Fibroblast of lung (primary cell): ENCODE results near the gene MBNL2. TPM values are rescaled to one million over a fixed set of nuclear protein-coding genes. Genes with fewer than 3 reads are reported as not detected.

Experiments used
- DNase-seq, 2 donors: peaks; one replicate each; pipeline versions ENCODE4 v3.0.0 to v3.0.0-alpha.2; 2010; ENCODE audit warnings: low read depth in 2 of 2
- H2AFZ ChIP-seq: 2 replicates; pipeline ENCODE4 v1.5.1; 2012; ENCODE audit warnings: low read length, control low read depth, inconsistent platforms
- H3K27ac ChIP-seq: 2 replicates; pipeline ENCODE4 v1.5.1; 2011; ENCODE audit warnings: low read length, control low read depth; ENCODE audit not compliant: insufficient read depth
- H3K27me3 ChIP-seq: 2 replicates; pipeline ENCODE4 v1.5.1; 2011; ENCODE audit warnings: mild to moderate bottlenecking, low read length; ENCODE audit not compliant: control insufficient read depth, insufficient read depth
- H3K36me3 ChIP-seq: 2 replicates; pipeline ENCODE4 v1.5.1; 2011; ENCODE audit warnings: low read length; ENCODE audit not compliant: control insufficient read depth, insufficient read depth
- H3K4me1 ChIP-seq: 2 replicates; pipeline ENCODE4 v1.5.1; 2011; ENCODE audit warnings: low read length; ENCODE audit not compliant: control insufficient read depth, insufficient read depth; ENCODE audit errors: extremely low read depth
- H3K4me2 ChIP-seq: 2 replicates; pipeline ENCODE4 v1.5.1; 2011; ENCODE audit warnings: low read length, control low read depth; ENCODE audit not compliant: insufficient read depth; ENCODE audit errors: extremely low read depth
- H3K4me3 ChIP-seq, 4 experiments: fragments of 200-600 bp in 1 of 4; sonication (generic) in 1 of 4; replicated peaks in 1 of 4; 2 replicates each; pipeline ENCODE4 v1.5.1; 2011 to 2016; ENCODE audit warnings: low read length in 4 of 4, low read depth in 3 of 4, mild to moderate bottlenecking in 3 of 4, control low read depth in 2 of 4, inconsistent platforms in 1 of 4, mixed read lengths in 1 of 4; ENCODE audit not compliant: insufficient read depth in 1 of 4; ENCODE audit errors: control extremely low read depth in 1 of 4
- H3K79me2 ChIP-seq: 2 replicates; pipeline ENCODE4 v1.5.1; 2012; ENCODE audit warnings: mild to moderate bottlenecking, low read length, inconsistent platforms; ENCODE audit not compliant: control insufficient read depth, insufficient read depth
- H3K9ac ChIP-seq: 2 replicates; pipeline ENCODE4 v1.5.1; 2011; ENCODE audit warnings: mild to moderate bottlenecking, low read length, control low read depth; ENCODE audit not compliant: insufficient read depth
- H3K9me3 ChIP-seq: 2 replicates; pipeline ENCODE4 v1.5.1; 2012; ENCODE audit warnings: low read depth, low read length; ENCODE audit not compliant: control insufficient read depth, insufficient read depth
- H4K20me1 ChIP-seq: 2 replicates; pipeline ENCODE4 v1.5.1; 2011; ENCODE audit warnings: low read length; ENCODE audit not compliant: control insufficient read depth, insufficient read depth; ENCODE audit errors: extremely low read depth
- EZH2 ChIP-seq: IDR thresholded peaks from 2 replicates; pipeline ENCODE4 v1.5.1; 2012; ENCODE audit warnings: low read length, control low read depth, mild to moderate bottlenecking; ENCODE audit errors: missing control alignments
- polyA plus RNA-seq, 2 donors: library from polyadenylated mRNA; depleted of rRNA in 1 of 2; stranded (reverse) in 1 of 2; unstranded in 1 of 2; fragments of >200 nt; gene quantifications; 2 replicates each; pipeline ENCODE4 v1.2.1, GENCODE V29; 2011 to 2012; ENCODE audit warnings: missing spikeins in 1 of 2
- total RNA-seq: library from RNA; depleted of rRNA; stranded (reverse); fragments of >200 nt; gene quantifications from 2 replicates; pipeline ENCODE4 v1.2.1, GENCODE V29; 2014
- TF ChIP-seq, protein P1 (sequence below), 2 donors: IDR thresholded peaks in 1 of 2; conservative IDR thresholded peaks in 1 of 2; 1 replicate in 1 of 2; 2 replicates in 1 of 2; pipeline ENCODE4 v1.5.1; 2011 to 2012; ENCODE audit warnings: low read length in 2 of 2, control low read depth in 1 of 2, inconsistent platforms in 1 of 2, low read depth in 1 of 2, mild to moderate bottlenecking in 1 of 2

Gene MBNL2
- total and polyA plus RNA-seq, 2 donors (not counting 1 experiment from before 2014, with no cell fraction given), result 48.9 to 61.1 TPM

DNA sequence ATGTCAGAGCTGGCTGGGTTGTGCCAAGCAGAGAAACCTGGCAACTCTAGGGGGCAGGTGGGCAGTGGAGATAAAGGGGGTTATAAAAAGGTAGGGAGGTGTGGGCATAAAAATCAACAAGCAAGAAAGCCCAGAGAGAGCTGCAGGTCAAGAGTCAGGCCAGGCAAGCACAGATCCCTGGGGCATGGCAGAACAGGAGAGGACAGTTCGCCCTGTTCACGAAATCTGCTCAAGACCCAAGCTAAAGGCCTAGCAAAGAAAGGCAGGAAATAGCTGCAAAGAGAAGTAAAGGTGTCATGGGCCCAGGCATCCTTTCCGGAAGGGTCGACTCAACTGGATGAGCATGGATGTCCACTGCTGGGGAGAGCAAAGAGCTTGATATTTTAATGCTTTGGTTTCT, 3.4 kb downstream of the MBNL2 start:
- peak overlapping the region; percentile 73 for H3K27ac ChIP-seq
- peak overlapping the region; percentile 9 for H3K9ac ChIP-seq

DNA sequence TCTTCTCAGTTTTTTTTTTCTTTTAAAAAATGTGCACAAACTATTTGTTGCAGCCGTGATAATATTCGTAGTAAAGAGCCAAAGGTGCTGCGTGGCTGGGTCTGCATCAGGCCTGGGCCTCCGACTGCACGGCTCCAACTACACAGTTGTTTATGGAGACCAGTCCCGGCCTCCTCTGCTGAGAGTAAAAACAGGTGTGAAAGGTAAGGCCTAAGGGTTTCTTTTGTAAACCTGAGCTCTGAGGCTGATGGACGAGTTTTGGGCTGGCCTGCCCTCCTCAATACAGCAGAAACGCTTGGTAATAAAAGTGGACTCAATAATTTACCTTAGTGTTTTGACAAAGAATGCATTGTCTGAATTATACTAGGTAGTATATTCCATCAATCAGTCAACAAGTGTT, 3.9 kb downstream of the MBNL2 start:
- H3K36me3 ChIP-seq, result no peaks in the 10 kb centered on the region

More for the DNA sequence above, 3.4 kb downstream of the MBNL2 start:
- H3K9me3 ChIP-seq, result no peaks in the 10 kb centered on the region
- peak overlapping the region; percentile 46 for H3K4me2 ChIP-seq
- TF ChIP-seq, protein P1, sequence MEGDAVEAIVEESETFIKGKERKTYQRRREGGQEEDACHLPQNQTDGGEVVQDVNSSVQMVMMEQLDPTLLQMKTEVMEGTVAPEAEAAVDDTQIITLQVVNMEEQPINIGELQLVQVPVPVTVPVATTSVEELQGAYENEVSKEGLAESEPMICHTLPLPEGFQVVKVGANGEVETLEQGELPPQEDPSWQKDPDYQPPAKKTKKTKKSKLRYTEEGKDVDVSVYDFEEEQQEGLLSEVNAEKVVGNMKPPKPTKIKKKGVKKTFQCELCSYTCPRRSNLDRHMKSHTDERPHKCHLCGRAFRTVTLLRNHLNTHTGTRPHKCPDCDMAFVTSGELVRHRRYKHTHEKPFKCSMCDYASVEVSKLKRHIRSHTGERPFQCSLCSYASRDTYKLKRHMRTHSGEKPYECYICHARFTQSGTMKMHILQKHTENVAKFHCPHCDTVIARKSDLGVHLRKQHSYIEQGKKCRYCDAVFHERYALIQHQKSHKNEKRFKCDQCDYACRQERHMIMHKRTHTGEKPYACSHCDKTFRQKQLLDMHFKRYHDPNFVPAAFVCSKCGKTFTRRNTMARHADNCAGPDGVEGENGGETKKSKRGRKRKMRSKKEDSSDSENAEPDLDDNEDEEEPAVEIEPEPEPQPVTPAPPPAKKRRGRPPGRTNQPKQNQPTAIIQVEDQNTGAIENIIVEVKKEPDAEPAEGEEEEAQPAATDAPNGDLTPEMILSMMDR (conservative IDR thresholded peaks at IDR 0.05 in 1 of 2, IDR thresholded peaks at IDR 0.05 in 1 of 2; ENCODE audit: low read depth in 1 of 2, low read length in 2 of 2), result no peak
- no peak for TF ChIP-seq EZH2
- peaks cover 79% of the 10 kb centered on the region for H3K79me2 ChIP-seq
- no peaks in the 10 kb centered on the region for H3K36me3 ChIP-seq
- peak overlapping the region; percentile 63 to 98 (median 80) for H3K4me3 ChIP-seq
- H2AFZ ChIP-seq, result no peak overlapping the region
- no peaks in the 10 kb centered on the region for H4K20me1 ChIP-seq
- no peaks in the 10 kb centered on the region for H3K27me3 ChIP-seq
- DNase-seq, result no peak
- H3K4me1 ChIP-seq, result peaks cover 7% of the 10 kb centered on the region

DNA sequence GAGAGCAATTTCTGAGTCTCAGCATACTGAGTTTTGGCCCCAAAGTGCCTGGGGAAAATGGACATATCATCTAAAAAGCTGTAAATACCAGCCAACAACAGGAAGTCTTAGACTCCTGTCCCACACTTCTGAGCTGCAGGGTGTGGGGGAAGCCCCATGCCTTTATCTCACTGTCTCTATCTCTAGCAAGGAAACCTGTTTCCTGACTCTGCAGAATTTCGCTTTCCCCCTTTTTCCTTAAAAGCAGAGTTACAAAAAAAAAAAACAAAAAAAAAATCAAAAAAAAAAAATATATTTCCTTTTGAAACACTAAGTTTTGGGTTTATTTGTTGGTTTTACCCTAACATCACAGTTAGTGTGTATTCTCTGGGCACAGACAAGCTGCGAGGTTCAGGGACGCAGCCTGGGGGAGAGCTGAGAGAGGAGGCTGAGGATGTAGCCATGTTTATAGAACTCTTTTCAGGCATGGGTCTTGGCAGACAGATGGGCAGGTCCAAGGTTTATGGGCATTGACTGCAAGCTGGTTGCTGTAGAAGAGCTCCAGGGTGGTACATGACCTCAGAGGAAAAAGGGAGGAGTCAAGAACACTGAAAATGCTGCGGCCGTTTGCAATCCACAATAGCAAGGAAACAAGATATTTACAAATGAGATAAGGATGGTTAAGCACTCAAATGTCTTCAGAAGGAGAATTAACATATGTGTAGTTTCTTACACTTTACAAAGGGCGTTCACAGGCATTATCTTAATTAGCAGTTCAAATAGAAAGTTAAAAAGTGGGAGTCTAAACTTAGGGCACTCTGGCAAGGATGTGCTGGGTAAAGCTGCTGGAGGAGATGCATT, 4.9 kb downstream of the MBNL2 start:
- Histone ChIP-seq H3K4me1 (peaks cover 13% of the 10 kb centered on the region), H3K4me3 (peak overlapping the region in 2 of 4 experiments; percentile 33 to 98), H3K9me3 (no peaks in the 10 kb centered on the region), H3K4me2 (peak overlapping the region; percentile 26), H3K9ac (no peak overlapping the region), H4K20me1 (no peaks in the 10 kb centered on the region), H2AFZ (no peak overlapping the region), H3K27me3 (no peaks in the 10 kb centered on the region), H3K36me3 (no peaks in the 10 kb centered on the region), H3K27ac (no peak overlapping the region), H3K79me2 (peaks cover 90% of the 10 kb centered on the region)
- TF ChIP-seq, protein P1 (conservative IDR thresholded peaks at IDR 0.05 in 1 of 2, IDR thresholded peaks at IDR 0.05 in 1 of 2; ENCODE audit: low read depth in 1 of 2, low read length in 2 of 2), result no peak
- TF ChIP-seq EZH2, result no peak
- no peak for DNase-seq

More for the DNA sequence above, 3.9 kb downstream of the MBNL2 start:
- Histone ChIP-seq H3K27ac (peak overlapping the region; percentile 73), H3K4me2 (peak overlapping the region; percentile 46), H3K79me2 (peaks cover 83% of the 10 kb centered on the region), H4K20me1 (no peaks in the 10 kb centered on the region), H3K27me3 (no peaks in the 10 kb centered on the region), H2AFZ (no peak overlapping the region), H3K4me1 (peaks cover 7% of the 10 kb centered on the region), H3K4me3 (peak overlapping the region; percentile 16 to 98 (median 80)), H3K9me3 (no peaks in the 10 kb centered on the region), H3K9ac (no peak overlapping the region)
- no peak for DNase-seq
- TF ChIP-seq, protein P1 (conservative IDR thresholded peaks at IDR 0.05 in 1 of 2, IDR thresholded peaks at IDR 0.05 in 1 of 2; ENCODE audit: low read depth in 1 of 2, low read length in 2 of 2), result no peak
- no peak for TF ChIP-seq EZH2
